GM12865 (cell line): ENCODE measurements around the gene COX19.

ENCODE experiments used
- DNase-seq: peaks from one replicate; pipeline ENCODE4 v3.0.0; 2010; ENCODE audit warnings: low read depth
- H3K4me3 ChIP-seq: 2 replicates; pipeline ENCODE4 v1.5.1; 2011; ENCODE audit warnings: mild to moderate bottlenecking, low read depth, low read length, control low read depth
- TF ChIP-seq, protein P1 (sequence below): IDR thresholded peaks from 2 replicates; pipeline ENCODE4 v1.5.1; 2011; ENCODE audit warnings: low read length, control low read depth, low read depth, inconsistent platforms; ENCODE audit not compliant: insufficient read depth; ENCODE audit errors: missing control alignments

COX19 gene

DNA sequence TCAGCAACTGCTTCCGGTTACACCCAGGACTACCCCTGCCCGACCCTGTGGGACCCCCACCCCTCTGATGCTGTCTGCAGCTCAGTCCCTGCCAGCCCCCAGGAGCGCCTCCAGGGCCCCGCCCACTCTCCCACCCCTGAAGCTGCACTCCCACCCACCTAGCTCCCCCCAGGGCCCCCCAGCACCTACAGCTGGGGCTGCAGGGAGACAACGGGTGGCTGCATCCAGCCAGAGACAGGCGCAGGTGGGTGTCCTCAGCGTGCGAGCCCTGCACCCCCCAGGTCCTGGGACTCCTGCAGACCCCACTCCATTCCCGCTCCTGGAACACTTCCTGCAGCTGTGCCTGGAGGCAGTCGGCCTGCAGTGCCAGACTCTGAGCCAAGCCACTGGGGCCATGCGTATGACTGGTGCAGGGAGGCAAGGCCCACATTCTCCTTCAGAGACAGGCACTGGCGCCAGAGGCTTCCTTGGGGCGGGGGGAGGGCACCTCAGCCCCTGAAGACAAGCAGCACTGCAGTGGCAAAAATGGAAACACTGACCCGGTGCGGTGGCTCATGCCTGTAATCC is 13.7 kb upstream of the COX19 start:
- no peak overlapping the region for H3K4me3 ChIP-seq
- TF ChIP-seq, protein P1, sequence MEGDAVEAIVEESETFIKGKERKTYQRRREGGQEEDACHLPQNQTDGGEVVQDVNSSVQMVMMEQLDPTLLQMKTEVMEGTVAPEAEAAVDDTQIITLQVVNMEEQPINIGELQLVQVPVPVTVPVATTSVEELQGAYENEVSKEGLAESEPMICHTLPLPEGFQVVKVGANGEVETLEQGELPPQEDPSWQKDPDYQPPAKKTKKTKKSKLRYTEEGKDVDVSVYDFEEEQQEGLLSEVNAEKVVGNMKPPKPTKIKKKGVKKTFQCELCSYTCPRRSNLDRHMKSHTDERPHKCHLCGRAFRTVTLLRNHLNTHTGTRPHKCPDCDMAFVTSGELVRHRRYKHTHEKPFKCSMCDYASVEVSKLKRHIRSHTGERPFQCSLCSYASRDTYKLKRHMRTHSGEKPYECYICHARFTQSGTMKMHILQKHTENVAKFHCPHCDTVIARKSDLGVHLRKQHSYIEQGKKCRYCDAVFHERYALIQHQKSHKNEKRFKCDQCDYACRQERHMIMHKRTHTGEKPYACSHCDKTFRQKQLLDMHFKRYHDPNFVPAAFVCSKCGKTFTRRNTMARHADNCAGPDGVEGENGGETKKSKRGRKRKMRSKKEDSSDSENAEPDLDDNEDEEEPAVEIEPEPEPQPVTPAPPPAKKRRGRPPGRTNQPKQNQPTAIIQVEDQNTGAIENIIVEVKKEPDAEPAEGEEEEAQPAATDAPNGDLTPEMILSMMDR = no peak
- no peak for DNase-seq

DNA sequence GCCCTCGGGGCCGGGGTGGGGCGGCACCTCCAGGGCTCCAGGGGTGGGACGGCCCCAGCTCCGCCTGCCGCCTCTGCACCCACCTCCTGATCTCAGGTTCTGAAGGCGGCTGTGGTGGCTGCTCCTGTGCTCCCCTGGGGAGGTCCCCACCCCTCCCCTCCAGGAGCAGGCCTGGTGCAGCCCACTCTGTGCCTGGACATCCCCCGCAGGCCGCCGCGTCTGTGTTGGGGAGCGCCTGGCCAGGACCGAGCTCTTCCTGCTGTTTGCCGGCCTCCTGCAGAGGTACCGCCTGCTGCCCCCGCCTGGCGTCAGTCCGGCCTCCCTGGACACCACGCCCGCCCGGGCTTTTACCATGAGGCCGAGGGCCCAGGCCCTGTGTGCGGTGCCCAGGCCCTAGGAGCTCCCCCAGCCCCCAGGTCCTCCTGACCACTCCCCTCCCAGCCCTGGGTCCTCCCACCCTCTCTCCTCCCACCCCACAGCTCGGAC is 13.1 kb upstream of the COX19 start:
- H3K4me3 ChIP-seq = no peak overlapping the region
- TF ChIP-seq, protein P1 = no peak
- no peak for DNase-seq

DNA sequence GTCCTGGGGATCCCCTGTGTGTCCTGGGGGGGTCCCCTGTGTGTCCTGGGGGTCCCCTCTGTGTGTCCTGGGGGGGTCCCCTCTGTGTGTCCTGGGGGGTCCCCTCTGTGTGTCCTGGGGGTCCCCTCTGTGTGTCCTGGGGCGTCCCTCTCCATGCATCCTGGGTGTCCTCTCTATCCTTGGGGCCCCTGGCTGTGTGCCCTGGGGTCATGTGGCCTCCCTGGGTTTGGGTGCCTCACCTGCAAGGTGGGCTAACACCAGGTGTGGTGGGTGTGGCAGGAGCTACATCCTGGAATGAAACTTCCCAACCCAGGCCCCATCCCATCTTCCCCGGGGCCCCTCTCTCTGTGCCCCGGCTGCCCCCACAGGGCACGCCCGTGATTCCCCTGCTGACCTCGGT is 12.6 kb upstream of the COX19 start:
- H3K4me3 ChIP-seq = no peak overlapping the region
- DNase-seq = no peak
- TF ChIP-seq, protein P1 = no peak

DNA sequence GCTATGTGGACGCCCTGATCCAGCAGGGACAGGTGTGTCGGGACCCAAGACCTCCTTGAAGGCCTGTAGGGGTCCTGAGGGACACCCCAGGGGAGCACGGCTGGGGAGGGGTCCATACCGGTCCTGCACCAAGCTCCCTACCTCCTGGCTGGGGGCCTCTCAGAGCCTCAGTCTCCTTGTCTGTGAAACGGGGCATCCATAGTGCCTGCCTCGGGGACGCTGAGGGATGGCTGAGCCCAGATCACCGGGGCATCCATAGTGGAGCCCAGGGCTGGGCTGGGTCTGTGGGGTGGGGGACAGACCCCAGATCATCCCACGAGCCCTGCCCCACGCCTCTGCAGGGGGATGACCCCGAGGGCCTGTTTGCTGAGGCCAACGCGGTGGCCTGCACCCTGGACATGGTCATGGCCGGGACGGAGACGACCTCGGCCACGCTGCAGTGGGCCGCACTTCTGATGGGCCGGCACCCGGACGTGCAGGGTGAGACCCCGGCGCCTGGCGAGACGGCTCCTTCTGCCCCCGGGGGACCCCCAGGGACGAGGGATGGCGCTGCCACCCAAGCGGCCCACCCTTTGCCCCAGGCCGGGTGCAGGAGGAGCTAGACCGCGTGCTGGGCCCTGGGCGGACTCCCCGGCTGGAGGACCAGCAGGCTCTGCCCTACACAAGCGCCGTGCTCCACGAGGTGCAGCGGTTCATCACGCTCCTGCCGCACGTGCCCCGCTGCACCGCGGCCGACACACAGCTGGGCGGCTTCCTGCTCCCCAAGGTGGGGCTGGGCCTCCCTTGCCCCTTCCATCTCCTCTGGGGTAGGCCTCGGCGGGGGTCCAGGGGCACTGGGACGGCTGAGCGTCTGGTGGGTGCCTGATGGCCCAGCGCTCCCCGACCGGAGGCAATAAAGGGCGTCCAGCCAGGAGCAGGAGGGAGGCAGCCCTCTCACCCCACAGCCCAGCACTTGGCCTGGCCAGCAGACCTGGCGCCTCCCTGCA is 11.7 kb upstream of the COX19 start:
- H3K4me3 ChIP-seq = no peak overlapping the region
- DNase-seq = no peak
- TF ChIP-seq, protein P1 = no peak

DNA sequence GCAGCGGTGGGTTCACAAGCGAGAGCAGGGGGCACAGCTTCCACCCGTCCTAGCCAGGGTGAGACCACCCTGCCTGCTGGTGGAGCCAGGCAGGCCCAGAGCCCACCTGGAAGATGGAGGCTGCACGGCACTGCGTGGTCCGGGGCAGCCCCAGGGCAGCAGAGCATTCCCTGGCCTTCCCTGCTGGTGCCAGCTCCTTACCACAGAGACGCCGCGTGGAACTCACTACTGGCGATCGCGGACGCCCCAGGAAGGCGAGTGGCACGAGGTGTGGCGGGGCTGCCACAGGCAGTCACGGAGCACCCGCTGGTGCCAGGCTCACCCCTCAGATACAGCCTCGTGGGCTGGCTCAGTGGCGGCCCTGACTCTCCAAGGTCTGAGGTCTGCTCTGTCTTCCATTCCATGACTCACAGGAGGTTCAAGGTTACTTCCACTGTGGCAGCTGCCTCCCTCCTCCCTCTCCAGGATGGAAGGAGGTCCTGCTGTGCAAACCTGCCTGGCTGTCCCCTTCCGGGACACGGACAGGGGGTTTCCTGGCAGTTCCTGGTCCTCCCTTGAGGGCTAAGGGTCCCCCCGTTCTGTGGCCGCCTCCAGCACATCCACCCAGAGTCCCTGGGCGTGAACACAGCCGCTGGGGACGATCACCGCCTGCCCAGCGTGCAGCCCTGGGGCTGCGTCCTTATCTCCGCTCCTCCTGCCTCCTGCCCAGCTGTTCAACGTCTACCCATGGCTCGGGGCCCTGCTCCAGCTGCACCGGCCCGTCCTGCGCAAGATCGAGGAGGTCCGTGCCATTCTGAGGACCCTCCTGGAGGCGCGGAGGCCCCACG is 10.8 kb upstream of the COX19 start:
- DNase-seq = no peak
- H3K4me3 ChIP-seq = no peak overlapping the region
- TF ChIP-seq, protein P1 = no peak

DNA sequence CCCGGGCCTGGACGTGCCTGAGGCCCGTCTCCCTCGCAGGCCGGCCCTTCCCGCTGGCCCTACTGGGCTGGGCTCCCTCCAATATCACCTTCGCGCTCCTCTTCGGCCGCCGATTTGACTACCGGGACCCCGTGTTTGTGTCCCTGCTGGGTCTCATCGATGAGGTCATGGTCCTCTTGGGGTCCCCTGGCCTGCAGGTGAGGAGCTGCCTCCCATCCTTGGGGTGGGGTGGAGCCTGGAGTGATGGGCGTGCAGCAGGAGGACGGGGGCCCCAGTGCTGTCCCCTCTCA is 9.7 kb upstream of the COX19 start:
- no peak for DNase-seq
- no peak overlapping the region for H3K4me3 ChIP-seq
- TF ChIP-seq, protein P1 = no peak
